Vagina (tissue), 2 donors: ENCODE data around the gene APOBEC3B. TPM values are rescaled to one million over a fixed set of nuclear protein-coding genes. Genes with fewer than 3 reads are reported as not detected.

ENCODE experiments used
- DNase-seq, 2 donors: peaks; one replicate each; pipeline ENCODE4 v3.0.0-alpha.2; 2017; ENCODE audit errors: extremely low spot score in 2 of 2
- H3K27ac ChIP-seq: fragments of 200-600 bp; sonication (generic); one replicate; pipeline ENCODE4 v1.5.1; 2019
- H3K27me3 ChIP-seq: fragments of 200-600 bp; sonication (generic); one replicate; pipeline ENCODE4 v1.5.1; 2019
- H3K36me3 ChIP-seq, 2 donors: fragments of 200-600 bp; sonication (generic); one replicate each; pipeline ENCODE4 v1.5.1; 2017 to 2019
- H3K4me1 ChIP-seq: fragments of 200-600 bp; sonication (generic); one replicate; pipeline ENCODE4 v1.5.1; 2019
- H3K4me3 ChIP-seq, 2 donors: fragments of 200-600 bp; sonication (generic); 1 replicate in 1 of 2; 2 replicates in 1 of 2; pipeline ENCODE4 v1.5.1; 2016 to 2019
- H3K9me3 ChIP-seq: fragments of 200-600 bp; sonication (generic); one replicate; pipeline ENCODE4 v1.5.1; 2019
- CTCF ChIP-seq, 3 experiments: fragments of 450-650 bp in 2 of 3; fragments of 200-600 bp in 1 of 3; sonication (generic) in 1 of 3; IDR thresholded peaks; one replicate each; pipeline ENCODE4 v1.5.1; 2017 to 2019; ENCODE audit warnings: antibody characterized with exemption in 3 of 3, mild to moderate bottlenecking in 2 of 3, moderate library complexity in 2 of 3
- POLR2A ChIP-seq, 2 donors: fragments of 450-650 bp; IDR thresholded peaks; one replicate each; pipeline ENCODE4 v1.6.1; 2017; ENCODE audit warnings: antibody characterized with exemption in 2 of 2, mild to moderate bottlenecking in 2 of 2, moderate library complexity in 2 of 2
- POLR2AphosphoS5 ChIP-seq, 2 donors: sonication (generic); formaldehyde crosslinking; IDR thresholded peaks; one replicate each; pipeline ENCODE4 v1.9.0; 2017; ENCODE audit warnings: antibody characterized with exemption in 2 of 2, mild to moderate bottlenecking in 2 of 2, low read depth in 1 of 2; ENCODE audit not compliant: insufficient read depth in 1 of 2
- intact Hi-C: fragments of 100-400 bp; cut with DNase I; formaldehyde crosslinking; loops from one replicate; pipeline ENCODE4 v1.15.1; 2023
- total RNA-seq: library from RNA; depleted of rRNA; stranded (reverse); fragments of >200 nt; gene quantifications from one replicate; pipeline ENCODE4 v1.2.3, GENCODE V29; 2016

The APOBEC3B gene
- not detected for total RNA-seq

GRCh38 chr22:38981992-38982927, at the start of gene APOBEC3B:
Gene APOBEC3B (plus strand): TSS chr22:38982347. CDS start chr22:38982454, 107 bp downstream.
- Histone ChIP-seq H3K27ac (no peak within 1 kb of the TSS), H3K4me1 (no peaks in the 10 kb centered on the region), H3K9me3 (no peaks in the 10 kb centered on the region), H3K36me3 (no peaks in the 10 kb centered on the region), H3K4me3 (peak within 1 kb of the TSS in 1 of 2 donors; percentile 35), H3K27me3 (no peaks in the 10 kb centered on the region)
- TF ChIP-seq POLR2AphosphoS5 (IDR thresholded peaks at IDR 0.05; ENCODE audit: insufficient read depth in 1 of 2, low read depth in 1 of 2) (peak in 1 of 2 donors; percentile 60), CTCF (IDR thresholded peaks at IDR 0.05) (no peak)
- peak in 1 of 2 donors; percentile 94 for DNase-seq
- intact Hi-C loops = no loop called here

- Histone ChIP-seq H3K36me3 (no peaks in the 10 kb centered on the region), H3K9me3 (no peaks in the 10 kb centered on the region), H3K27me3 (no peaks in the 10 kb centered on the region), H3K4me1 (no peaks in the 10 kb centered on the region), H3K27ac (no peak overlapping the region), H3K4me3 (no peak overlapping the region)
- no peak for DNase-seq
- peak in 1 of 2 donors; percentile 59 for TF ChIP-seq POLR2AphosphoS5 (IDR thresholded peaks at IDR 0.05; ENCODE audit: insufficient read depth in 1 of 2, low read depth in 1 of 2)
- TF ChIP-seq POLR2A (IDR thresholded peaks at IDR 0.05) = no peak
- TF ChIP-seq CTCF (IDR thresholded peaks at IDR 0.05) = no peak
- intact Hi-C loops = no loop called here
These were observed 47.1 kb upstream of the APOBEC3B start for GRCh38 chr22:38935023-38935422.

GRCh38 chr22:38935616-38936015, 46.5 kb upstream of the APOBEC3B start:
- Histone ChIP-seq H3K9me3 (no peaks in the 10 kb centered on the region), H3K4me3 (no peak overlapping the region), H3K27me3 (no peaks in the 10 kb centered on the region), H3K4me1 (no peaks in the 10 kb centered on the region), H3K27ac (no peak overlapping the region), H3K36me3 (no peaks in the 10 kb centered on the region)
- no peak for DNase-seq
- TF ChIP-seq CTCF (IDR thresholded peaks at IDR 0.05) (no peak), POLR2A (IDR thresholded peaks at IDR 0.05) (no peak), POLR2AphosphoS5 (IDR thresholded peaks at IDR 0.05; ENCODE audit: insufficient read depth in 1 of 2, low read depth in 1 of 2) (no peak)
- intact Hi-C loops = no loop called here

GRCh38 chr22:38936562-38936961, 45.6 kb upstream of the APOBEC3B start:
- H3K9me3 ChIP-seq = no peaks in the 10 kb centered on the region
- no peak for DNase-seq
- H3K4me3 ChIP-seq = no peak overlapping the region
- no peaks in the 10 kb centered on the region for H3K4me1 ChIP-seq
- intact Hi-C loops = no loop called here
- TF ChIP-seq POLR2A (IDR thresholded peaks at IDR 0.05) = no peak
- no peak for TF ChIP-seq POLR2AphosphoS5 (IDR thresholded peaks at IDR 0.05; ENCODE audit: insufficient read depth in 1 of 2, low read depth in 1 of 2)
- H3K27ac ChIP-seq = no peak overlapping the region
- H3K27me3 ChIP-seq = no peaks in the 10 kb centered on the region
- H3K36me3 ChIP-seq = no peaks in the 10 kb centered on the region

- intact Hi-C loops = no loop called here
- TF ChIP-seq CTCF (IDR thresholded peaks at IDR 0.05) = no peak
- no peak for TF ChIP-seq POLR2AphosphoS5 (IDR thresholded peaks at IDR 0.05; ENCODE audit: insufficient read depth in 1 of 2, low read depth in 1 of 2)
- TF ChIP-seq POLR2A (IDR thresholded peaks at IDR 0.05) = no peak
- Histone ChIP-seq H3K27me3 (no peaks in the 10 kb centered on the region), H3K27ac (no peak overlapping the region), H3K36me3 (no peaks in the 10 kb centered on the region), H3K9me3 (no peaks in the 10 kb centered on the region), H3K4me1 (no peaks in the 10 kb centered on the region), H3K4me3 (no peak overlapping the region)
- no peak for DNase-seq
These were observed 45.1 kb upstream of the APOBEC3B start for GRCh38 chr22:38937036-38937435.
